Dendritic cell treated with granulocyte-macrophage colony-stimulating factor and Interleukin-4, amounts not matched to agents 40 ng/mL and 50 ng/mL, for 4 days (primary cell): Measurements from ENCODE around the gene NUP155.

Source experiments
- H3K27ac Mint-ChIP-seq: one replicate; pipeline ENCODE4 v1.8.0; 2022; ENCODE audit warnings: mild to moderate bottlenecking, mixed read lengths
- H3K27me3 Mint-ChIP-seq: one replicate; pipeline ENCODE4 v1.8.0; 2022; ENCODE audit warnings: mild to moderate bottlenecking, mixed read lengths
- H3K36me3 Mint-ChIP-seq: one replicate; pipeline ENCODE4 v1.8.0; 2022; ENCODE audit warnings: low read depth, mixed read lengths
- H3K4me1 Mint-ChIP-seq: one replicate; pipeline ENCODE4 v1.8.0; 2022; ENCODE audit warnings: low read depth, mixed read lengths
- H3K4me3 Mint-ChIP-seq: one replicate; pipeline ENCODE4 v1.8.0; 2022; ENCODE audit warnings: mild to moderate bottlenecking, moderate library complexity, mixed read lengths
- H3K9me3 Mint-ChIP-seq: one replicate; pipeline ENCODE4 v1.8.0; 2022; ENCODE audit warnings: mixed read lengths
- intact Hi-C: fragments of 100-400 bp; cut with micrococcal nuclease; formaldehyde crosslinking; loops from one replicate; pipeline ENCODE4 v1.15.0; 2022

Gene NUP155

GRCh38 chr5:37251665-37252064 is 119.2 kb downstream of the NUP155 start:
- Mint-ChIP-seq H3K36me3 (peaks cover 10% of the 10 kb centered on the region), H3K27ac (no peak overlapping the region), H3K4me1 (peaks cover 7% of the 10 kb centered on the region), H3K9me3 (peaks cover 17% of the 10 kb centered on the region), H3K4me3 (no peak overlapping the region), H3K27me3 (peaks cover 9% of the 10 kb centered on the region)
- intact Hi-C loops: no loop called here

- intact Hi-C loops: no loop called here
- Mint-ChIP-seq H3K36me3 (peaks cover 10% of the 10 kb centered on the region), H3K4me1 (peaks cover 7% of the 10 kb centered on the region), H3K4me3 (peak overlapping the region; percentile 93), H3K27ac (peak overlapping the region; percentile 86), H3K9me3 (peaks cover 16% of the 10 kb centered on the region), H3K27me3 (peaks cover 9% of the 10 kb centered on the region)
Observed at GRCh38 chr5:37249815-37250164, 121.1 kb downstream of the NUP155 start.

- peaks cover 10% of the 10 kb centered on the region for H3K36me3 Mint-ChIP-seq
- intact Hi-C loops: no loop called here
- H3K4me3 Mint-ChIP-seq: peak within 1 kb of the TSS; percentile 93
- peak within 1 kb of the TSS; percentile 86 for H3K27ac Mint-ChIP-seq
- H3K9me3 Mint-ChIP-seq: peaks cover 10% of the 10 kb centered on the region
- H3K4me1 Mint-ChIP-seq: peaks cover 7% of the 10 kb centered on the region
- H3K27me3 Mint-ChIP-seq: peaks cover 9% of the 10 kb centered on the region
Observed at GRCh38 chr5:37248970-37249814, 121.7 kb downstream of the NUP155 start, which contains the start of gene CPLANE1. Gene CPLANE1 (minus strand): TSS chr5:37249376. CDS start chr5:37247698, 1,678 bp downstream.

- H3K27ac Mint-ChIP-seq: peak overlapping the region; percentile 86
- peak overlapping the region; percentile 93 for H3K4me3 Mint-ChIP-seq
- H3K4me1 Mint-ChIP-seq: peaks cover 7% of the 10 kb centered on the region
- H3K27me3 Mint-ChIP-seq: peaks cover 9% of the 10 kb centered on the region
- intact Hi-C loops: no loop called here
- H3K9me3 Mint-ChIP-seq: peaks cover 5% of the 10 kb centered on the region
- H3K36me3 Mint-ChIP-seq: peaks cover 10% of the 10 kb centered on the region
Observed at GRCh38 chr5:37248421-37248969, 122.4 kb downstream of the NUP155 start.

- Mint-ChIP-seq H3K27me3 (peaks cover 9% of the 10 kb centered on the region), H3K9me3 (no peaks in the 10 kb centered on the region), H3K4me1 (peaks cover 7% of the 10 kb centered on the region), H3K4me3 (no peak overlapping the region), H3K27ac (no peak overlapping the region), H3K36me3 (peaks cover 10% of the 10 kb centered on the region)
- intact Hi-C loops: no loop called here
Observed at GRCh38 chr5:37247496-37247895, 123.4 kb downstream of the NUP155 start.

GRCh38 chr5:37247036-37247435 is 123.9 kb downstream of the NUP155 start:
- Mint-ChIP-seq H3K4me3 (no peak overlapping the region), H3K27ac (no peak overlapping the region), H3K4me1 (peaks cover 7% of the 10 kb centered on the region), H3K27me3 (peaks cover 9% of the 10 kb centered on the region), H3K36me3 (peaks cover 10% of the 10 kb centered on the region), H3K9me3 (no peaks in the 10 kb centered on the region)
- intact Hi-C loops: no loop called here
